NCI-H2029 (cell line): ENCODE measurements around the gene GPR17.

Source experiments
- DNase-seq: peaks from one replicate; lab custom pipeline; 2025; lab: John Stamatoyannopoulos, UW

The GPR17 gene

DNA sequence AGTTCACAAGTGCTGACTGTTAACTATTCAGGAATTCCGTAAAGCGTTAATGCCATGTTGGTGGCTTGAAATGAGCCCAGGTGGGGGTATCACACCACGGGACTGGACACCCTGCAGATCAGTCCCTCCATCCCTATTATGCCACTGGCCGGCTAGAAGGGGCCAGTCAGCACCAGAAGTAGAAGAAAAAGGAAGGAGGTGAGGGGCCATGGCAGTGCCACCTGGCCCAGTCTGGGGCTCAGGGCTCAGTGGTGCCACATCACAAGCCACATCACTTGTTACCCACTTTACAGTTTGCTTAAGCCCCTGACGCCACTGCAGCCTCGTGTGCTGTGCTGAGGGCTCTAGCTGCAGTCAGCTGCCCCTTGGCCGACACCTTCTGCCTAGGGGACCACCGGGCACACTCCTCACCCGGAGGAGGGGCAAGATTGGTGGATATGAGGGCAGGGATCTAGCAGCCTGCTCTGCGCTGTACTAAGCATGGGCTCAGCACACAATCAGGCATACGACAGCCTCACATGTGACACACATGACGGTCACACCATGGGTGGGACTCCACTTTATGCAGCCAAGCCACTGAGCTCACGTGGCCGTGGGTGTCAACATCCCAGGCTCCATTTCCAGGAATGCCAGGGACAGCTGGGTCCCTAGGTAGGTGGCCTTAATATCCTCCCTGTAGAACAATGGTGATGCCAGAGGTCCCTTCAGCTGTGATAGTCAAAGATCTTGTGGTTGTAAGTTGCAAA is 25.8 kb downstream of the GPR17 start:
- no peak for DNase-seq

DNA sequence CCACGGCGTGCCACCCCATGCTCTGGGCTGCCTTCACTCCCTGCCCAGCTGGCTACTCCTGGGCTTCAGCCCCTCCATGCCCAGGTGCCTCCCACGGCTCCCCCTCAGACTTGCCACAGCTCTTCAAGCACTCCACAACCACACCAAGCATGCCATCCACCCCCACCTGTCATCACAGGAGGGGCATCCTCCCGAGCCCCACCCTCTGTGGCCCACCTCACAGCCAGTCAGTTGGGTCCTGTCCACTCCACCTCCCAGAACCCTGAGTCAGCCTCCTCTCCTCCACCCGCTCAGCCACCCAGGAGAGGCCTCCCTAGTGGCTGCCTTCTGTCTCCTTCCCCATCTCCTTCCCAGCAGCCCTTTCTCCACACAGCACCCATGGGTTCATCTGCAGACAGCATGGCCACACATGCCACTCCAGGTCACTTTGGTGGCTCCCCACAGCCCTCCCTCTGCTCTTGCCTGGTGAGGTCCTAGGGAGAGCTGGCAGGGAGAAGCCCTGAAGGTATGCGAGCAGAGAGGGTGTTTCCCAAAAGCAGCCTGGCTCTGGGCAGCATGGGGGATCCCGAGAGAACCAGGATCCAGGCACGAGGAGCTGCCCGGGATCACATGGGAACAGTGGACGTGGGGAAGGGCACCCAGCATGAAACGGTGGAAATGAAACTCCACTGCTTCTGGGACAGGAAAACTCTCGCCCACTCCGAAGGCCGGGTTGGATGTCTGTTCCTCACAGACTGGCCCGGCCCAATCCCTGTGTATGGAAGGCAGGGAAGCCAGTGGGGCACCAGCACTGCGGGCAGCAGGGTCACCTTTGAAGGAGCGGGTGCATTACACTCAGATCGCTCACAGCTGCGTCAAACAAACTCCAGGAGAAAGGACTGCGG is 26.6 kb downstream of the GPR17 start:
- no peak for DNase-seq

DNA sequence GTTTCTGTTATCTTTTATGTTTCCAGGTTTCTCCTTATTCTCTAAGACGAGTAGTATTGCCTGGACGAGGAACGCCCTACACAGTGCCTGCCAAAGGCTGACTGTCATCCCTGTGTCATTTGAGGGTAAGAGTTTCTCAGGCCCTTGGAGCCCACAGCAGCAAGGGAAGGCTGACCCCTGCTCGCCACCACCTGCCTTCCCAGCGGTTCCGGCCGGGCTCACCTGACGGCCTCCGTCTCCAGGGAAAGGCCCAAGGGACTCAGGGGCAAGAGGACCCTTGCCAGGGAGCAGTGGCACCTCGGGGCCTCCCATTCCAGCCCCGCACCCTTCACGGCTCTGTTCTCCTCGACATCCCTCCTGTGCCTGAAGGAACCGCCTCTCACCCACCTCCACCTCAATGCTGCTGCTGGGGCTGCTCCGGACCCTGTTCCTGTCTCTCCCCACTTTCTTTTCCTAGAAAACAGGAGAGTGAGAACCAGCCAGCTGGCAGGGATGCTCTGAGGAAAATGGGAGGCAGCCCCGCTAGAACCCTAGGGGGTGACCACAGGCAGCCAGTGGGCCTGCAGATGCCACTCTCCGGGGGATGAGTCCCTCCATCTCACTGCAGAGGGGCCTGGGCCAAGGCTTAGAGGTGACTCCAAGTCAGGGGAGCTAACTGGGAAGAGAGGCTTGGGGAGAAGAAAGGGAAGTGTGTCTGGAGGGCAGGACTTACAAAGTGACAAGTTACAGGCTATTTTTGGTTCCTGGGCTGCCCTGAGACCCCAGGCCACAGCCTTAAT is 27.5 kb downstream of the GPR17 start:
- no peak for DNase-seq

DNA sequence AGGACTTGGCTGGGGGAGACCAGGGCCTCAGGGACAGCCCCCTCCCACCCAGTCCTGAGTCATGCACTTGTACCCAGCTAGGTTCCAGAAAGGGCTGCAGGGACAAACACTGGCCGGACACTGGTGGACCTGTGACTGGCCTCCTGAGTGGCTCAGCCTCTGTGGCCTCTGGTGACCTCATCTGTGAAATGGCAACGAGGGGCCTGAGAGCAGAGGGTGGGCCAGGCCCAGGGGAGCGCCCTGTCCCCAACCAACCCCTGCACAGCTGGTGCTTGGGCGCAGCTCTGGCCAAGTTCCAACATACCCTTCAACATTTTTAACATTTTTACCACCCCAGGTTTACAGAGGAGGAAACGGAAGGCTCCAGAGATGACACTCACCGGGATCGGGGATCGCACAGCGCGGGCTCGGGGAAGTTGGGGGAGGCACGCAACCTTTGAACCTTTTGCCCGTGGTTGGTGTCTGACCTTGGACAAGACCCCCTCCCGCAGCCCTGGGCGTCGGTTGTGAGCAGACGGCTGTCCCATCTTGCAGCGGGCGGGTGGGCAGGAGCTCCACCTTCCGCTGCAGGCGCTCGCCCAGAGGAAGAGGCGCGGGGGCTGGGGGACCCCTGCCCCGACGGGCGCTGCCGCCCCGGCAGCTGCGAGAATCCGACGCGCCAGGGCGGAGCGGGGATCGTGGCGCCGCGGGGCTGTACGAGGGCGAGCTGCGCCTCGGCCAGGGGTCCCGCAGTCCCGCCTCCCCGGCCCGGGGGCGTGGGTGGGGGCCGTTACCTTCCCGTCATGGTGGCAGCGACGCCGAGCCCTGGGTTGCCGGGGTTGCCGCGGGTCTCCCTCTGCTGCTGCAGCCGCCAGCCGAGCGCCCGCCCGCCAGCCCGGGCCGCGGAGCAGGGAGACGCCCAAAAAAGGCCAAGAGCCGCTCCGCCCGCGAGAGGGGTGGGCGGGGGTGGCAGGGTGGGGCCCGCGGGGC is 28.6 kb downstream of the GPR17 start:
- no peak for DNase-seq

DNA sequence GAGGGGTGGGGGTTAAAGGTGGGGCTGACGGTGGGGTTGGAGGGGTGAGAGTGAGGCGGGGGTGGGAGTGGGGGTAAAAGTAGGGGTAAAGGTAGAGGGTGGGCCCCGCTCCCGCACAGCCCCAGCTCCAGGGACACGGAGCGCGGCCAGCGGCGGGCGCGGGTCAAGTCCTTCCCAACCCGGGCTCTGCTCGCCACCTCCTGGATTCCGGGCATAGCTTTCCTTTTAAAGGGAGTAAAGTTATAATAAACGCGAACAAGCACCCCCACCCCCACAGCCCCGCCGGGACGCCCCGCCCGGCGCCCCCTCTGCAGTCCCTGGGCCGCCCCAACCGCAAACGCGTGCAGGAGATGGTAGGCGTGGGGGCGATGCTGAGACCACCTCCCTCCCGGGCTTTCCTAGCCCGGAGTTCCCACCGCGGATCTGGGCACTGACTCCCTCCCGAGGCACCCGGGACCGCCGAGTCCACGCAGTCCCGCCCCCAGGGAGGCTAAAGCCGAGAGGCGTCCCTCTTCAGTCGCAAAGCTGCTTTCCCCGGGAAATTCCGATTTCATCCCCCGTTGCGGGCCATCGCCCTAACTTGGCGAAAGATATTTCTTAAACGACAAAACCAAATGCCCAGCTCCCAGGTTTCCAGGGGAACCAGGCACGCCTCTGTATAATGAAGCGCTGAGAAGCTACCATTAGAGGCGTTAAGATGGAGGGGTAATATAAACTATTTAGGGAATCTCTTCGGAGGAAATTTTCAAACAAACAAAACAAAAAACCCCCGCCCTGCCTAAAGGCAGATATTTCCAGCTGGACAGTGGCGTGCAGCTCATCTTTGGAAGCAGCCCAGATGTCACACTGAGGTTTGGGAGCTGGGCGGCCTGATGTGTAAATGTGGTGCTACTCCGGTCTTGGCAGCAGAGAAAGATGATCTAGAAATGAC is 29.6 kb downstream of the GPR17 start, which contains the start of gene LIMS2:
Gene LIMS2 (minus strand): TSS at position 200 of the 931 bp plus-strand sequence. CDS start 506 bp downstream, outside the sequence.
- no peak for DNase-seq

DNA sequence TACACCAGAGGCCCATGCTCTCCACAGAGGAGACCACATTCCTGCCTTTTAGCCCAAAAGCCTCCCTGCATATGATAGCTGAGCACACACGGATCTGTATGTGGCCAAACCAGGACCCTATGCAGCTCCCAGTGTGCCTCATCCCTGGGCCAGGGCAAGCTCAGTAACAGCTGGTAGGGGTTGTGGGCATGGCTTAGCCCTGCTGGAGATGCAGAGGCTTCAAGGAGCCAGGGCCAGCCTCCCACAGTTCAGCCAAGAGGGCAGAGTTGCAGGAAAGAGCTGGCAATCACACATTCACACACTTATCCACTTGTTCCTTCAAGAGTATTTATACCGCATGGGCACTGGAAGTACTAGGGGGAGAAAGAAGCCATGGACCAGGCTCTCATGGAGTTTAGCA is 31.0 kb downstream of the GPR17 start:
- DNase-seq: no peak

DNA sequence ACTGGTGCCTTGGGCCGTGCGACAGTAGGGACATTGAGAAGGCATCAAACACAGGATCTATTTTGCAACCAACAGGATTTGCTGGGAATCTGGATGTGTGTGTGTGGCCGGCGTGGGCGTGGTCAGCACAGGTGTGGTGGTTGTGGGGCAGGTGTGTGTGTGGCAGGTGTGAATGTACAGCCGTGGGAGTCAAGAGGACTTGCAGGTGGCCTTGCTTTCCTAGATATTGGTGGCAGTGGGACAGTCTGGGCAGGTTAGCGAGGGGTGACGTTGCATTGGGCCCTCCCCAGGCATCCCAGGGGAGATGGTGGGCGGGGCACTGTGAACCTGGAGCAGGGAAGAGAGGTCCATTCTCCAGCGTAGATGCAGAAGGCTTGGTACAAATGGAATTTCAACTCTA is 32.6 kb downstream of the GPR17 start:
- no peak for DNase-seq

DNA sequence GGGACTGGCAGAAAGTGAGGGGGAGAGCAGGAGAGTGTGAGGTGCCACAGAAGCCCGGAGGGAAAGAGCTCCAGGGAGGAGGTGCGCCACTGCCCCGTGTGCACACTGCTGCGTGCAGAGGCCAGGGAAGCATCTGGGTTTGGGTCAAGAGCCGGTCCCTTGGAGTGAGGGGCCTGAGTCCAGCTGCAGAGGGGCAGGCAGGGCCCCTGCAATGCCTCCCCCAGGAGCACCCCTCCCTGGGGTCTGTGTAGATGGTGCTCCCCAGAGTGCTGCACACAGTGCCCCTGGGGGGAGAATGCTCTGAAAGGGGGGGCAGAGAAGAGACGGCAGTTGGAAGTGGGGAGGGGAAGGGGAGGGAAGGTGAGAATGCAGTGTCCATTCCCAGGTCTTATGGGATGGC is 33.0 kb downstream of the GPR17 start:
- no peak for DNase-seq

DNA sequence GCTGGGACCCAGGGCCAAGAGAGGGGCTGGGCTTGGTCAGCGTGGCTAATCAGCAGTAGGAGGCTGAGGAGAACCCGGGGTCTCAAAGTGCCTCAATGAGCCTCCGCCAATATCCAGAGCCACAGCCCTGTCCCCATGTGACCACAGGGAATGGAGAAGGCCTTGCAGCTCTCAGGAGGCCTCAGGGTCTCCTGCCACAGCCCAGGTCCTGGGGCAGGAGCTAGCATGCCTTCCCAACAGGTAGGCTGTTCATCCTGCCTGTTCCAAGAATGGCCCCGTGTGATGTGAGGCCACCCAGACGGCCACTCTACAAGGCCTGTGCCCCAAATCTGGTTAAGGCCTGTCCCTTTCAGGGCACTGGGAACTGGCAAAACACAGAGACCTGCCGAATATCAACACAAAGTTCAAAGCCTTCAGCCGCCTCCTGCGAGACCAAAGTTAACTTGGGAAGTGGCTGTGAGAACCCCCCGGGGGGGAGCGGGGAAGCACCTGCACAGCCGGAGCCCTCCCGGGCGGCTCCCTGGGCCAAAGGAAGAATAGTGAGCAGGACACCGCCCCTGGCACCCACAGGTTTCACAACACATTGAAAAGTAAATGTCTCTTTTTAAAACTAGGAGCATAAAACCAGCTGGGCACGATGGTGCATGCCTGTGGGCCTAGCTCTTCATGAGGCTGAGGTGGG is 33.9 kb downstream of the GPR17 start:
- no peak for DNase-seq

DNA sequence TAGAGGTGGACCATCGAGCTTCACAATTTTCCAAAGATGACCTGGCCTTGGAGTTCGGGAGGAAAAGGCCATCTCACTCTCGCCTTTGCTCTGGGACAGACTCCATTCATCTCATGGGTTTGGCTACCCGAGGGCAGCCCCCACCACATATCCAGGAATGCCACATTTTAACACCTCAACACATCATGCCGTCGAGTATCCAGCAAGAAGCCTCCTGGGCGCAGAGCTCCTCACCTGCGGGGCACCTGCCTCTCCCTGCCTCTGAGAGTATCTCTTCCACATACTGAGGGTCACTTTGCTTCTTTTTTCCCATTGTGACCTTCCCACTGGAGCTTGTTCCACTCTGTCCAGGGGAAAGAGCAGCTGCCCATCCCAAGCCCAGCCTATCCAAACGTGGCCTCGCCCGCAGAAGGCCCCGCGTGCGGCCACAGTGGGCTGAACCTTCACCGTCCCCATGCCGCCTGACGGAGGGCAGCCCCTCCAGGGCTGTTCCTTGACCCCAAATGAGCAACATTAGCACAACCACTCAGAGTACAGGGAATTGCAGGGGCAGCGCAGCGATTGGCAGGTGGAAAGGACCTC is 34.8 kb downstream of the GPR17 start:
- no peak for DNase-seq

DNA sequence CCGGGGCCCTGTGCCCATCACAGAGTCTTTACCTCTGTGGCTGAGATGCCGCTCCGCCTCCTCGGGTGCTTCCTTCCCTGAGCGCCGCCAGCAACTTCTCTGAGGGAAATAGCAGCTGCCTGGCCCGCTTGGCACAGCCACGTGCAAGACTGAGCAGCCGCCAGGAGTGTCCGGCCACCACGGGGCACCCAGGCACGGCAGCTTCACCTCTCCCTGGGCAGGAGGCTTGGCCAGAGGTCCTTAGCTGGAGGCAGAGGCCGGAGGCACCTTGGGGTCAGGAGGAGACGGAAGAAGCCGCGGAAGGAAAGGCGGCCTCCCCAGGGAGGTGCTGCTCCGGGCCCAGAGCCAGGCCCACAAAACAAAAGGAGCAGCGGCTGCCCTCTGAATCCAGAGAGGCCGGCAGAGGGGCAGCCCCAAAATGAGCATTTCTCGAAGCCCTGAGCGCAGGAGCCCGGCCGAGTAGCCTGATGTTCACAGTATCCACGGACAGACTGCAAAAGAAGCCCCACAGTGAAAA is 35.4 kb downstream of the GPR17 start:
- DNase-seq: no peak

DNA sequence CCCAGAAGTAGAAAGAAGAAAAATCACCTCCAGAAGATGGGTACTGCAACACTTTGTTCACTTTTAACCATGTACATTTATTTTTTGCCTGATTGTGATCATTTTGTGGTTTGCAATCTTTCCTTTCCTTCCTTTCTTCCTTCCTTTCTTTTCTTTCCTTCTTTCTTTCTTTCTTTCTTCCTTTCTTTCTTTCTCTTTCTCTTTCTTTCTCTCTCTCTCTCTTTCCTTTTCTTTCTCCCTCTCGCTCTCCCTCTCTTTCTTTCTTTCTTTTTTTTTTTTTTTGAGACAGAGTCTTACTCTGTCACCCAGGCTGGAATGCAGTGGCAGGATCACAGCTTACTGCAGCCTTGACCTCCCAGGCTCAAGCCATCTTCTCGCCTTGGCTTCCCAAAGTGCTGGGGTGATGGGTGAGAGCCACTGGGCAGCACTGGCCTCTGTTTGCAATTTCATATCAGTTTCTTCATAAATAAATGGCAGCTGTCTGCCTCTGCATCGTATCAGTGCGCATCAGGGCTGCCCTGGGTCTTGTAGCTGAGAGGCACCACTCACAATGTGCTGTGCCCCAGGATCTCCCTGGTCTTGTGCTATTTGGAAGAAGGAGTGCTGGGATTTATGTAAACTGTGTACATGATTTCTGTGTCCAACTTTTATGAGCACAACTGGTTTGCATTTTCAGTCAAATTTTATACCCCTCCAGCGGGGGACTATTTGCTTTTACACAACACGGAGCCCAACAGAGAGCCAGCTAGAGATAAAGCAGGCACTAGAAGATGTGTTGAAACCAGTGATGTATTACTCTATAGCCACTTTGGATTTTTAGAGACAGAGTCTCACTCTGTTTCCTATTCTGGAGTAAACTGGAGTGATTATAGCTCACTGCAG is 36.3 kb downstream of the GPR17 start:
- no peak for DNase-seq

DNA sequence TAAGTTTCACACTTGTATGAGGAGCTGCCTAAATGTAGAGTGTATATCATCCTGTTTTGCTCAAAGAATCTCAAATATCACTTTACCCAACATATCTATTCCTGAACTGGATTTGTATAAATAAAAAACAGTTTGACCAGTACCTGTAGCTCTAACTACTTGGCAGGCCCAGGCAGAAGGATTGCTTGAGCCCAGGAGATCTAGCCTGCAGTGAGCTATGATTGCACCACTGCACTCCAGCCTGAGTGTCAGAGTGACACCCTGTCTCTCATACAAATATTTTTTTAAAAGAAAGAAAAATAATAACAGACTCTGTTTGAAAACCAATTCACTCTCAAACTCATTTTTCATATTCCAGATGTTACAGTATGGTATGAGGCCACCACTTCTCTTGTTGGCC is 37.1 kb downstream of the GPR17 start:
- no peak for DNase-seq

DNA sequence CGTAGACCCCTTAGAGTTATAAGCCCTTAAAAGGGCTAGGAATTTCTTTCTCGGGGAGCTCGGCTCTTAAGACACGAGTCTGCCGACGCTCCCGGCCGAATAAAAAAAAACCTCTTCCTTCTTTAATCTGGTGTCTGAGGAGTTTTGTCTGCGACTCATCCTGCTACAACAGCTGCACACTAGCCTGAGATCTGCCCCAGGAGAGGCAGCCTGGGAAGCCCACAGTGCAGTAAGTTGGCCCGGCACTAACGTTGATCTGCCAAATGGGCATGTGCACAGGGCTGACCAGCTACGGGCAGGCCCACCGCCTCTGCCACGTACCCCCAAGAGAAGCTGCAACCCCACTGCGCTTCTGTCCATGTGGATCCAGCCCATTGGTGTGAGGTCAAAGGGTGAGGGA is 37.8 kb downstream of the GPR17 start:
- no peak for DNase-seq

DNA sequence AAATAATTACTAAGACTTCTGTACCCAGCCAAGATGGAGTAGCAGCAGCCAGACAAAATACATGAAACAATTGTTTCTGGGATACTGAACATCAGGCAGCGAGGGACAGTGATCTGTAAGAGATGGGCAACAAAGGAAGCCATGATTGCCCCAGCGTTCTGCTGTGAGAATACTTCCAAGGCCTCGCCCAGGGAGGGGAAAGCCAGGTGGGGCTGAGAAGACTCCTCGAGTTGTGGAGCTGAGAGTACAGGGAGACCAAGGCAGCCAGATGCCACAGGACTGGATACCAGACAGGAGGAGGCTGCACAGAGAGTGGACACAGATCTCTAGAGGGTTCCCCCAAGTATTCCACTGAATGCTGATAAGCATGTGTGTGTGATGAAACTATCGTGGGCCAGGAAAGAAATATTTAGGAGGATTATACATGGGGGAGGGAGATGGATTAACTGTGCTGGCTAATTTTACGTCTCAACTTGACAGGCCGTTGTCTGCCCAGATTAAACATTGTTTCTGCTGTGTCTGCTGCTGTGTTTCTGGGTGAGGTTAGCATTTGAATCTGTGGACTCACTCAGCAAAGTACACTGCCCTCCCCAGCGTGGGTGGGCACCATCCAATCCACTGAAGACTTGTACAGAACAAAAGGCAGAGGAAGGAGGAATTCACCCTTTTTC is 39.6 kb downstream of the GPR17 start:
- DNase-seq: no peak

DNA sequence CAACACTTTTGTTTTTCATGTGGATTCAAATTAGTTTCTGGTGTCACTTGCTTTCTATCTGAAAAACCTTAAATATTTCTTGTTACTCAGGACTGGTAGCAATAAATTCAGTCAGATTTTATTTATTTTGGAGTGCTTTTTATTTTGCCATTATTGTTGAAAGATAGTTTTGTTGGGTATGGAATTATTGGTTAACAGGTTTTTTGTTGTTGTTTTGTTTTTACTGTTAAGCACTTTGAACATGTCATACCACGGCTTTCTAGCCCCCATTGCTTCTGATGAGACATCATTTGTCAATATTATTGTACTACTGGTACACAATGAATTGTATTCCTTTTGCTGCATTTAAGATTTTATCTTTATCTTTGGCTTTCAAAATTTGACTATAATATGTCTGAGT is 42.5 kb downstream of the GPR17 start:
- DNase-seq: no peak

DNA sequence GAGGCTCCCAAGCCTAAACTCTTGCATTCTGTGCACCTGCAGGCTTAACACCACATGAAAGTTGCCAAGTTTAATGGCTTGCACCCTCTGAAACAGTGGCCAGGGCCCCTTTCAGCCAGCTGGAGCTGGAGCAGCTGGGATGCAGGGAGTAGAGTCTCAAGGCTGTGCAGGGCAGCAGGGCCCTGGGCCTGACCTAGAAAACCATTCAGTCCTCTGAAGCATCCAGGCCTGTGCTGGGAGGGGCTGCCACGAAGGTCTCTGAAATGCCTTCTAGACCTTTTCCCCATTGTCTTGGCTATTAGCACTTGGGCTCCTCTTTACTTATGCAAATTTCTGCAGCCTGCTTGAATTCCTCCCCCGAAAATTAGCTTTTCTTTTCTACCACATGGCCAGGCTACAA is 44.7 kb downstream of the GPR17 start:
- no peak for DNase-seq
